ENCODE results near the gene TIFAB.

The TIFAB gene

GRCh38 chr5:135473956-135474670 lies 22.0 kb upstream of the TIFAB start:
- no peak overlapping the region for H3K4me3 ChIP-seq (ENCODE audit: low read depth, low read length)
- in situ Hi-C loops (cut with HindIII; ENCODE audit: low sequenced_read_pairs) = no loop called here
- no peak for DNase-seq (ENCODE audit: low read depth, low spot score)
- TF ChIP-seq CTCF (IDR thresholded peaks at IDR 0.05; ENCODE audit: low read depth, low read length) = no peak

- H3K4me3 ChIP-seq (ENCODE audit: low read depth, low read length) = no peak overlapping the region
- TF ChIP-seq CTCF (IDR thresholded peaks at IDR 0.05; ENCODE audit: low read depth, low read length) = no peak
- DNase-seq (ENCODE audit: low read depth, low spot score) = no peak
- in situ Hi-C loops (cut with HindIII; ENCODE audit: low sequenced_read_pairs) = no loop called here
Measured at GRCh38 chr5:135472141-135472540, 20.0 kb upstream of the TIFAB start.

- in situ Hi-C loops (cut with HindIII; ENCODE audit: low sequenced_read_pairs) = no loop called here
- no peak overlapping the region for H3K4me3 ChIP-seq (ENCODE audit: low read depth, low read length)
- DNase-seq (ENCODE audit: low read depth, low spot score) = no peak
- no peak for TF ChIP-seq CTCF (IDR thresholded peaks at IDR 0.05; ENCODE audit: low read depth, low read length)
Measured at GRCh38 chr5:135471726-135472125, 19.6 kb upstream of the TIFAB start.

GRCh38 chr5:135469911-135470310 lies 17.8 kb upstream of the TIFAB start:
- in situ Hi-C loops (cut with HindIII; ENCODE audit: low sequenced_read_pairs) = no loop called here
- no peak for DNase-seq (ENCODE audit: low read depth, low spot score)
- H3K4me3 ChIP-seq (ENCODE audit: low read depth, low read length) = no peak overlapping the region
- TF ChIP-seq CTCF (IDR thresholded peaks at IDR 0.05; ENCODE audit: low read depth, low read length) = no peak

- H3K4me3 ChIP-seq (ENCODE audit: low read depth, low read length) = no peak overlapping the region
- DNase-seq (ENCODE audit: low read depth, low spot score) = no peak
- TF ChIP-seq CTCF (IDR thresholded peaks at IDR 0.05; ENCODE audit: low read depth, low read length) = no peak
- in situ Hi-C loops (cut with HindIII; ENCODE audit: low sequenced_read_pairs) = no loop called here
Measured at GRCh38 chr5:135468541-135468940, 16.4 kb upstream of the TIFAB start.

- no peak overlapping the region for H3K4me3 ChIP-seq (ENCODE audit: low read depth, low read length)
- TF ChIP-seq CTCF (IDR thresholded peaks at IDR 0.05; ENCODE audit: low read depth, low read length) = no peak
- no peak for DNase-seq (ENCODE audit: low read depth, low spot score)
- in situ Hi-C loops (cut with HindIII; ENCODE audit: low sequenced_read_pairs) = no loop called here
Measured at GRCh38 chr5:135467871-135468485, 15.8 kb upstream of the TIFAB start.

Data from astrocyte of the spinal cord (primary cell).